ACC112 (cell line): ENCODE data around the gene NEB.
"Not testable (repeated sequence)": the region's sequence is repeated elsewhere in the genome, so short reads cannot be mapped to it uniquely, and the experiment has no call there.

Experiments
- H2AFZ ChIP-seq: fragments of 200-600 bp; sonication (generic); one replicate; pipeline ENCODE4 v1.6.0; 2017; ENCODE audit warnings: antibody characterized with exemption, low read length; ENCODE audit not compliant: unreplicated experiment
- H3K27ac ChIP-seq: fragments of 200-600 bp; sonication (generic); 2 replicates; pipeline ENCODE4 v1.5.1; 2014; ENCODE audit warnings: low read depth, mild to moderate bottlenecking, antibody characterized with exemption, low read length, moderate library complexity
- H3K27me3 ChIP-seq: fragments of 200-600 bp; sonication (generic); 2 replicates; pipeline ENCODE4 v1.6.1; 2014; ENCODE audit warnings: mild to moderate bottlenecking, antibody characterized with exemption, low read length, moderate library complexity, mixed read lengths; ENCODE audit not compliant: insufficient read depth
- H3K36me3 ChIP-seq: fragments of 200-600 bp; sonication (generic); 2 replicates; pipeline ENCODE4 v1.6.1; 2016; ENCODE audit warnings: mild to moderate bottlenecking, antibody characterized with exemption, low read length, moderate library complexity, mixed read lengths; ENCODE audit not compliant: insufficient read depth
- H3K4me1 ChIP-seq: fragments of 200-600 bp; sonication (generic); one replicate; pipeline ENCODE4 v1.6.1; 2016; ENCODE audit warnings: low read length, mixed read lengths; ENCODE audit not compliant: insufficient read depth, unreplicated experiment, control insufficient read depth
- H3K4me3 ChIP-seq: fragments of 200-600 bp; sonication (generic); 2 replicates; pipeline ENCODE4 v1.5.1; 2014; ENCODE audit warnings: mild to moderate bottlenecking, low read depth, low read length
- H3K79me2 ChIP-seq: fragments of 200-600 bp; sonication (generic); one replicate; pipeline ENCODE4 v1.6.0; 2016; ENCODE audit warnings: low read length; ENCODE audit not compliant: control insufficient read depth, unreplicated experiment, insufficient read depth

The NEB gene

GRCh38 chr2:151614159-151614558 lies 120.1 kb downstream of the NEB start:
- Histone ChIP-seq H3K4me1 (no peaks in the 10 kb centered on the region), H3K79me2 (no peaks in the 10 kb centered on the region), H3K27me3 (no peaks in the 10 kb centered on the region), H3K27ac (no peak overlapping the region), H2AFZ (no peak overlapping the region), H3K4me3 (no peak overlapping the region), H3K36me3 (no peaks in the 10 kb centered on the region)

GRCh38 chr2:151611351-151611750 lies 122.9 kb downstream of the NEB start:
- no peaks in the 10 kb centered on the region for H3K36me3 ChIP-seq
- H2AFZ ChIP-seq: no peak overlapping the region
- no peaks in the 10 kb centered on the region for H3K4me1 ChIP-seq
- no peaks in the 10 kb centered on the region for H3K79me2 ChIP-seq
- H3K27ac ChIP-seq: no peak overlapping the region
- no peak overlapping the region for H3K4me3 ChIP-seq
- no peaks in the 10 kb centered on the region for H3K27me3 ChIP-seq

- H3K36me3 ChIP-seq: no peaks in the 10 kb centered on the region
- no peaks in the 10 kb centered on the region for H3K79me2 ChIP-seq
Measured at GRCh38 chr2:151610310-151610709, 124.0 kb downstream of the NEB start.

GRCh38 chr2:151609705-151610104 lies 124.6 kb downstream of the NEB start:
- Histone ChIP-seq H3K4me3 (no peak overlapping the region), H2AFZ (no peak overlapping the region), H3K36me3 (no peaks in the 10 kb centered on the region), H3K4me1 (no peaks in the 10 kb centered on the region), H3K27me3 (no peaks in the 10 kb centered on the region), H3K79me2 (no peaks in the 10 kb centered on the region), H3K27ac (no peak overlapping the region)

More at GRCh38 chr2:151610310-151610709, 124.0 kb downstream of the NEB start:
- H3K4me1 ChIP-seq: no peaks in the 10 kb centered on the region
- no peak overlapping the region for H3K4me3 ChIP-seq
- no peaks in the 10 kb centered on the region for H3K27me3 ChIP-seq
- no peak overlapping the region for H2AFZ ChIP-seq
- H3K27ac ChIP-seq: no peak overlapping the region

GRCh38 chr2:151607459-151608424 lies 126.5 kb downstream of the NEB start:
- not testable (repeated sequence) for H3K79me2 ChIP-seq, H3K36me3 ChIP-seq, H3K27ac ChIP-seq, H3K4me1 ChIP-seq, H3K4me3 ChIP-seq, H2AFZ ChIP-seq, H3K27me3 ChIP-seq

GRCh38 chr2:151603530-151603929 lies 130.7 kb downstream of the NEB start:
- not testable (repeated sequence) for H2AFZ ChIP-seq, H3K79me2 ChIP-seq, H3K27me3 ChIP-seq, H3K4me1 ChIP-seq, H3K27ac ChIP-seq, H3K4me3 ChIP-seq, H3K36me3 ChIP-seq

- not testable (repeated sequence) for H3K79me2 ChIP-seq, H3K4me3 ChIP-seq, H3K4me1 ChIP-seq, H3K36me3 ChIP-seq, H3K27me3 ChIP-seq, H3K27ac ChIP-seq, H2AFZ ChIP-seq
Measured at GRCh38 chr2:151602402-151602801, 131.9 kb downstream of the NEB start.

- H3K4me3 ChIP-seq, H3K36me3 ChIP-seq, H3K79me2 ChIP-seq, H3K27ac ChIP-seq, H3K27me3 ChIP-seq, H3K4me1 ChIP-seq, H2AFZ ChIP-seq: not testable (repeated sequence)
Measured at GRCh38 chr2:151601803-151602202, 132.5 kb downstream of the NEB start.

GRCh38 chr2:151596903-151597608 lies 137.2 kb downstream of the NEB start:
- not testable (repeated sequence) for H3K27me3 ChIP-seq, H3K36me3 ChIP-seq

GRCh38 chr2:151591908-151592255 lies 142.4 kb downstream of the NEB start:
- H2AFZ ChIP-seq, H3K27ac ChIP-seq, H3K36me3 ChIP-seq, H3K27me3 ChIP-seq, H3K4me3 ChIP-seq, H3K4me1 ChIP-seq, H3K79me2 ChIP-seq: not testable (repeated sequence)

More at GRCh38 chr2:151596903-151597608, 137.2 kb downstream of the NEB start:
- H3K4me1 ChIP-seq, H3K27ac ChIP-seq, H3K79me2 ChIP-seq, H3K4me3 ChIP-seq, H2AFZ ChIP-seq: not testable (repeated sequence)
